IPS-18a (cell line): ENCODE data around the gene OVCA2.

Experiments
- H3K27ac ChIP-seq: one replicate; pipeline ENCODE4 v1.5.1; 2013; ENCODE audit warnings: low read length
- H3K27me3 ChIP-seq: one replicate; pipeline ENCODE4 v1.6.1; 2013; ENCODE audit warnings: mild to moderate bottlenecking, low read length; ENCODE audit not compliant: control insufficient read depth, insufficient read depth
- H3K36me3 ChIP-seq: one replicate; pipeline ENCODE4 v1.6.1; 2013; ENCODE audit warnings: low read depth, low read length; ENCODE audit not compliant: control insufficient read depth
- H3K4me1 ChIP-seq: one replicate; pipeline ENCODE4 v1.6.1; 2013; ENCODE audit warnings: low read depth, low read length; ENCODE audit not compliant: control insufficient read depth
- H3K4me3 ChIP-seq: one replicate; pipeline ENCODE4 v1.5.1; 2013; ENCODE audit warnings: low read length
- H3K9ac ChIP-seq: one replicate; pipeline ENCODE4 v1.6.1; 2013; ENCODE audit warnings: mild to moderate bottlenecking, low read length, moderate library complexity
- H3K9me3 ChIP-seq: one replicate; pipeline ENCODE4 v1.6.1; 2013; ENCODE audit warnings: low read depth, low read length; ENCODE audit not compliant: control insufficient read depth

The OVCA2 gene

DNA sequence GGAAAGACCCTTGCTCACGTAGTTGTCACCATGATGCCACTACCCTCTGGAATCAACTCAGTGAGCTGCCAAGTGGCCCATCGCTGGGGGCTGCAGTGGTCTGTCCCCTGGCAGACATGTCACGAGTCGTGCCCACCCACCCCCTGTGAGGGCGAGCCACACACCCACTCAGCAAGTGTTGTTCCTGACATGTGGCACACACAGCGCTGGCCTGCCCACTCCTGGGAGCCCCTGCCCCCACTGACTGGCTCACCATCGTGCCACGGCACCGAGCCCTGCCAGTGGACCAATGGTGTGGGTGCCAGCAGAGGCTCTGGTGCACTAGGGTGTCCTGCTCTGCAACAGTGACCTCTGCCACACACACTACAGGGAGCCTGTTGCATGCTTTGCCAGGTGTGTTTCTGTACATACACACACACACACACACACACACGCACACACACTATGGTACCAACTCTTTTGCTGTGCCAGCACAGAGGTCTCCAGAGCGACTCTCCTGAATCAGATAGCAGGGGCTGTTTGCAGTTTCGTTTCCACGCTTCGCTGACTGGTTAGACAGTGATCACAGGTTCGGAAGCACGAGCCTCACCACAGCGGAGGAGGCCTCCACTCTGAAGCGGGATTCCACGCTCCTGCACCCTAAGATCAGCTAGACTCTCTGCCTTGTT, 24.4 kb upstream of the OVCA2 start:
- H3K9me3 ChIP-seq: no peaks in the 10 kb centered on the region
- peaks cover 59% of the 10 kb centered on the region for H3K27me3 ChIP-seq
- H3K27ac ChIP-seq: no peak overlapping the region
- no peaks in the 10 kb centered on the region for H3K36me3 ChIP-seq
- peaks cover 1% of the 10 kb centered on the region for H3K4me1 ChIP-seq
- H3K4me3 ChIP-seq: no peak overlapping the region
- H3K9ac ChIP-seq: no peak overlapping the region

DNA sequence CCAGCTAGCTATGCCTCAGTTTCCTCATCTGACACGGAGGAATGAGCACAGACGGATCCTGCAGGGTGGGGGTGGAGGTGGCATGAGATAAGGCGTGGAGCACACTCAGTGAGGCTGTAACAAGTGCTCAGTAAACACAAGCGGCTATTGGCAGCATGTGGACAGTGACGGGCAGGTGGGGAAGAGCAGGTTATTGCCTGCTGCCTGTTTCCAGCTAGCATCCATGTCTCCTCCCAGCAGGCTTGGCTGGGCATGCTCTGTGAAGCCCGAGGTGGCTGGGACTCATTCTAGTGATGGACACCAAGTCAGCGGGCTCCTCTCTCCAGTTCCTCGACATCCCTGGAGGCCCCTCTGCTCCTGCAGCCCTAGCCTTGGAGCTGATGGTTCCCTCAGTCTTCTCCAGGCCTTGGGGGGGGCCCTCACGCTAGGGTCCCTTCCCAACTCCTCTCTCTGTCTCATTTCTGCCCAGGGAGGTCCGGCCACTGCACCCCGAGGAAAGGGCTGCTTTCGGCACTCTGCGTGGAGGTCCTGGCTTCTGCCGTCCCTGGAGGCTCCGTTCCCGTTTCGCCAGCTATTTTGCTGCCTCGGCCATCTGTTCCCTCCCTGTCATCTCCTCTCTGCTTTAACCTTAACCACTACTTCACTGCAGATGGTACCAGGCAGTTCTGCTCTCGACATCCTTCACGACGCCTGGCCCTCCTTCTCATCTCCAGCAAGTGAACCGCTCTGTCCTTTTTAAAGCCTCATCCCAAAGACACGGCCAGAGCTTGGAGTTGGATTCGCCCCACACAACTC, 22.9 kb upstream of the OVCA2 start:
- H3K9ac ChIP-seq: no peak overlapping the region
- no peaks in the 10 kb centered on the region for H3K9me3 ChIP-seq
- no peaks in the 10 kb centered on the region for H3K4me1 ChIP-seq
- no peak overlapping the region for H3K27ac ChIP-seq
- no peaks in the 10 kb centered on the region for H3K36me3 ChIP-seq
- H3K4me3 ChIP-seq: no peak overlapping the region
- H3K27me3 ChIP-seq: peaks cover 66% of the 10 kb centered on the region

DNA sequence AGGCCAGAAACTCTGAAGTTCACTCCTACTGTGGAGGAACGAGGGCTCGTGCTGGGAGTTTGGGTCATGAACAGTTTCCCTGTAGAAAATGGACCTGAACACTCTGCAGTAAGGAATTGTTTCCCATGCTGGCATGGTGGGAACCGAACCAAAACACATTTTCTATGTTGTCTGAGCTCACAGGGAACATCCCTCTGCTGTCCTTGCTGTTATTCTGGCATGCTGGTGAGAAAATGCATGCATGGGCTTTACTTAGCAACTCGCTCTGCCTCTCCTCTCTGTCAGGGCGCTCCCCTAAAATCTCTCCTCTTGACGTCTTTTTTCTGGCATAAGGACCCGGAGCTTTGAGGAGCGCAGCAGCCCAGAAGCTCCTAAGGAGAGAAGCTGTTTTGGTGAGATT, 22.1 kb upstream of the OVCA2 start:
- Histone ChIP-seq H3K27me3 (peaks cover 74% of the 10 kb centered on the region), H3K9me3 (no peaks in the 10 kb centered on the region), H3K27ac (no peak overlapping the region), H3K4me1 (no peaks in the 10 kb centered on the region), H3K36me3 (no peaks in the 10 kb centered on the region), H3K9ac (no peak overlapping the region), H3K4me3 (no peak overlapping the region)

DNA sequence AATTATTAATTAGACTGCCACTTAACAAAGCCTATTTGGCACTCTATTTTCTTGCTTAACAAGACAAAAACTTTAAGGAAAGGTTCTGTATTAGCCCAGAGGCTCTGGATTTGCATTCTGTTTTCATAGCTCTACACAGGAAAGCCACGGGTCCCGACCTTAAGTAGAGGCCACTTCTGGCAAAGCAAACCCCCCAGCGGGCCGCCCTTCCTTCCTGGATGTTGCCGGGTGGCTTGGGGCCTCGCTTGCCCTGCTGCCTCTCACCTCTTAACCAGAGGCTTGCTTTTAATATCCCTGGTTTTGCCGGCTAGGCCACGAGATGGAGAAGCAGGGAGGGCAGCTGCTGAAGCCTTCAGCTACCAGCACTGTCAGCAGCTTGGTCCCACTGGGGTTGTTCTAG, 21.1 kb upstream of the OVCA2 start:
- no peaks in the 10 kb centered on the region for H3K36me3 ChIP-seq
- no peak overlapping the region for H3K27ac ChIP-seq
- H3K9me3 ChIP-seq: no peaks in the 10 kb centered on the region
- H3K27me3 ChIP-seq: peaks cover 84% of the 10 kb centered on the region
- no peaks in the 10 kb centered on the region for H3K4me1 ChIP-seq
- H3K4me3 ChIP-seq: no peak overlapping the region
- no peak overlapping the region for H3K9ac ChIP-seq

DNA sequence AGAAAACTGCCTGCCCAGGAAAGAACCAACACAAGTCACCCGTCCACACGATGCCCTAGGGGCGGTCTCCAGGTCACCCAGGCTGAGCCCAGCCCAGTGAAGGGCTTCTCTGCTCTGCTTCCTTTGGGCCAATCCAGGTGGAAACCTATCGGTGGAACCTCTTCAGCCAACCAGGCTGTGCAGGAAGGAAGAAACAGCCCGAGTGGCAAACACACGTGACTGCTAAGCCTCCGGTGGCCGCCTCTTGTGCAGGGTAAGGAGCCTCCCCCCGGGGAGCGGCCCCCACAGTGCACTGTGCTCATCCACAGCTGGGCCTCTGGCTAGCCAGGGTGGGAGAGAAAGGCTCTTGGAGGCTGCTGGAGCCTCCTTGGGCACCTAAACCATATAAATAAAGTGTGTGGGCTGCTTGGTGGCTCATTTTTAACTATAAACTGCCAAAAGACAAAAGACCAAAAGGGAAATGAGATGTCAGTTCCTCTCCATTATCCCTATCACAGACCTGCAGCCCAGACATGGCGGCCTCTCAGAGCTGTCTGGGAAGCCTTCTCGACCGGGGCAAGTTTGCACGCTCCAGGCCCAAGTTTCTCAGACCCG, 19.1 kb upstream of the OVCA2 start:
- Histone ChIP-seq H3K9me3 (no peaks in the 10 kb centered on the region), H3K36me3 (no peaks in the 10 kb centered on the region), H3K9ac (no peak overlapping the region), H3K4me1 (no peaks in the 10 kb centered on the region), H3K27ac (no peak overlapping the region), H3K4me3 (no peak overlapping the region), H3K27me3 (peaks cover 95% of the 10 kb centered on the region)

DNA sequence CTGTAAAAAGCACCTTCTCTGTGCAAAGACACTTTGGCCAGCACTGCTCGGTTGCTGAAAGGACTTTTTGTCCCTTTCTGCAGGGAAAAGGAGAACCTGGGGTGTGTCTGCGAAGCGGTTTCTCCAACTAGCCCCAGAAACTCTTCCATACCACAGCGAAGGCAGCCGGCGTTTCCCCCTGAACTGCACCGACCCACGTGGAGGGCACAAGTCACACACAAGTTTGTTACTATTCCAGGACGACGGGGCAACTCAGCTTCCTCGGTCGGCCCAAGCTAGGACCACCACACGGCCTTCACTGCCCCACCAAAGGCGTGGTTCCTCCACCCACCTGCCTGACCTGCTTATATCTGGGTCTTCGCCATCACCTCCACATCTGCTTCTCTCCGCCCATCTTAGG, 18.6 kb upstream of the OVCA2 start:
- no peak overlapping the region for H3K27ac ChIP-seq
- H3K9me3 ChIP-seq: no peaks in the 10 kb centered on the region
- H3K9ac ChIP-seq: no peak overlapping the region
- H3K27me3 ChIP-seq: peaks cover 95% of the 10 kb centered on the region
- H3K4me1 ChIP-seq: no peaks in the 10 kb centered on the region
- H3K36me3 ChIP-seq: no peaks in the 10 kb centered on the region
- H3K4me3 ChIP-seq: no peak overlapping the region

DNA sequence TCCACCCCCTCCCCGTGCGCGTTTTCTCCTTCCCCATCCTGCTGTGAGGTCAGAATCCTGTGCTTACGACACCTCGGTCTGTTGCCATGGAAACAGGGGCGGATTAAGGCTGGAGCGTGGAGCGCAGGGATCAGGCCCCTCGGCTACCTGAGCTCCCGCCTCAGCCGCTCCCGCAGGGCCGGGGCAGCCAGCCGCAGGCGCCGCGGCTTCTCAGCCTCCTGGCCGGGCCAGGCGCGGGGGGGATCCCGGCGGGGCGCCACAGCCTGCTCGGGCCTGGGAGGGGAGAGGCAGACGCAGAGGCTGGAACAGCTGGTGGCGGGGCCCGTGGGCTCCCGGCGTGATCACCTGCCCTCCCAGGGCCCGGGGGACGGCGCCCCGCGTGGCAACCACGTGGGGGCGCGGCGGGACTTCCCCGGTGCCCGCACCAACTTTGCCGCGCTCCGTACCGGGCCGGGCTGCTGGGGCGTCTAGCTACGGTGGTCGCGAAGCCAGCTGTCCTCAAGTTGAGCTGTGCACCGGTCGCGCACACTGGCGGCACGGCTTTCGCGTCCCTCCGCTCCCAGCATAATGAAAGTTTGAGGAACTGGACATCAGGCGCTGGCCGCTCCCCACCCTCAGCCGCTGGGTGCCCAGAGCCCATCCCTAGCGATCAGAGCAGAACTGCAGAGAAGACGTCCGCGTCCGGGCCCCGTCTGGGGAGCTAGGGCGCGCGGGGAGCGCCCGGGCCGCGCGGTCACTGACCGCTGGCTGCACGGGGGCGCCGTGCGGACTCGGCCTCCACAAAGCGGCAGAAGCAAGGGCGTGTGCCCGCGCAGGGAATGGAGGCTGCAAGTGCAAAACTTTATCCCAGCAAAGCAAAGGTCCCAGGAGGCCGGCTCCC, 17.9 kb upstream of the OVCA2 start:
- Histone ChIP-seq H3K36me3 (no peaks in the 10 kb centered on the region), H3K9ac (no peak overlapping the region), H3K9me3 (no peaks in the 10 kb centered on the region), H3K27me3 (peaks cover 95% of the 10 kb centered on the region), H3K4me3 (peak overlapping the region; percentile 42), H3K27ac (no peak overlapping the region), H3K4me1 (no peaks in the 10 kb centered on the region)

DNA sequence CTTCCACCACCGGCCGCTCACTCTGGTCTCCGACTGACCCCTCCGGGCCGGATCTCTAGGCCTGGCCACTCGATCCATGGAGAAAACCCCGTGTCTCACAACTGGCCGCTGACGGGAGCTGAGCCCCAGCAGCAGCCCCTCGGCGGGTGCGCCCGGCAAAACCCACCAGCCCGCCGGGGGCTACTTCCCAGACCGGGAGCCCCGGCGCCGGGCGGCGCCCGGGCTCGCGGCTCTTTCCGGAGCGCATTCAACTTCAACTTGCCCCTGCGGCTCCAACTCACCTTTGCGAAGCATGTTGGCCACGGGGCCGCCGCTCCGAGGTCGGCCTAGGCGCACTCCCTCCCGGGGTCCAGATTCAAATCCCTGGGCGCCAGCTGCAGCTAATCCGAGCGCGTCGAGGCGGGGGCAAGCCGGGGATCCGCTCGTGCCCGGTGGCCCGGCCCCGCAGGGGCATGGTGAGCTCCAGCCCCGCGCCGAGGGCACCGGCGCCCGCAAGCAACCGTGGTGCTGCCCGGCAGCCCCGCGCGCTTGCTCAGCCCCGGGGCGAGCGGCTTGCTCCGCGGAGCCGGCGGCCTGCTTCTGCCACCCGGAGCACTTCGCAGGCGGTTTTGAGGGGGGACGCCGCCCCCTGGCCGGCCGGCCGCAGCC, 17.1 kb upstream of the OVCA2 start:
- Histone ChIP-seq H3K27ac (no peak overlapping the region), H3K4me1 (peaks cover 3% of the 10 kb centered on the region), H3K4me3 (peak overlapping the region; percentile 42), H3K27me3 (peaks cover 95% of the 10 kb centered on the region), H3K36me3 (no peaks in the 10 kb centered on the region), H3K9me3 (no peaks in the 10 kb centered on the region), H3K9ac (no peak overlapping the region)

DNA sequence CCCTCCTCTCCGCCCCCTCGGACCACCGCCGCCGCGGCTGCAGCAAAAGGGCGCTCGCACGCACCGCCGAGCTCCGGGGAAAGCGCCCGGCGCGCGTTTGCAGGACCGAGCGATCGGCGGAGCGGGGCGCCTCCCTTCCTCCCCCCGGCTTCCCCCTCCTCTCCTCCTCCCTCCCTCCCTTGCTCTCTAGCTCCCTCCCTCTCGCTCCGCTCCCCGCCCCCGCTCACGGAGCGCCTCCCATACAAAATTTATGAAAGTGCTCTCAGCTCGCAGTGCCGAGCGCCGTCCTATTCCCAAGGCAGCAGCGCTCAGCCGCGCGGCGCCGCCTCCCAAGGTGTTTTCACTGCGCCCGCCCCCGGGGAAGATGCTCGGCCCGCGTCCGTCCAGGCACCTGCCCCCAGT, 16.6 kb upstream of the OVCA2 start, which contains the start of gene RTN4RL1:
Gene RTN4RL1 (minus strand): TSS at position 115 of the 402 bp plus-strand sequence. CDS start 469 bp downstream, outside the sequence.
- Histone ChIP-seq H3K36me3 (no peaks in the 10 kb centered on the region), H3K27ac (no peak within 1 kb of the TSS), H3K9ac (no peak within 1 kb of the TSS), H3K9me3 (no peaks in the 10 kb centered on the region), H3K4me3 (peak within 1 kb of the TSS; percentile 42), H3K27me3 (peaks cover 91% of the 10 kb centered on the region), H3K4me1 (peaks cover 4% of the 10 kb centered on the region)

DNA sequence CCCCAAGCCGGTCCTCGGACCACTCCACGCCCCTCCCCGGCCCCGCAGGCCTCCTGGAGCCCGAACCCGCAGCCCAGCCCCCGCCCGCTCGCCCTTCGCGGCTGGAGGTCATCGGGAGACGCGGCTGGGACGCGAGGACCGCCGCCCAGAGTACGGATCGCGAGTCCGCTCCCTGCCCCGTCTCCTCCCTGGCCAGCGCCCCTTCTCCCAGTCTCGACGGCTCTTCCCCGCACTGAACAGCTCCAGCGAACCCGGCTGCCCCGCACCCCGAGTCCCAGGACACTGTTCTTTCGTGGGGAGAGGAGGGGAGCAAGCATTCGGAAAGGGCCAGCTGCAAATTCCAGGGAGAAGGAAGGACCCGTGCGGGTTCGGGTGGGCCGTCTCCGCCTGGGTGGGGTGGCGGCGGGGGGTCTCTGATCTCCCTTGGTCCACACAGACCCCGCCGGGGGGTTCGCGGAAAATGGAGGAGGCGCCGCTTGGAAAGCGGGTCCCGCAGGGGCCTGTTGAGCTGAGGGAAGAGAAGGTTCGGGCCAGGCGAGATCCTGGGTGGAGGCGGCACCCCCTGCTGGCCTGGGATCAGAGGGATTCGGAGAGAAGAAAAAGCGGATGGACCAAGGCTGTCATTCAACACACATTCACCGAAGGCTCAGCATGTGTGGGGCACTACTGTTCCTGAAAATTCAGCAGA, 16.1 kb upstream of the OVCA2 start:
- peaks cover 5% of the 10 kb centered on the region for H3K4me1 ChIP-seq
- no peak overlapping the region for H3K27ac ChIP-seq
- peak overlapping the region; percentile 42 for H3K4me3 ChIP-seq
- H3K36me3 ChIP-seq: no peaks in the 10 kb centered on the region
- H3K9me3 ChIP-seq: no peaks in the 10 kb centered on the region
- H3K27me3 ChIP-seq: peaks cover 86% of the 10 kb centered on the region
- no peak overlapping the region for H3K9ac ChIP-seq
